Neutrophil (primary cell): ENCODE results near the gene ERBB3.

Experiments used
- H3K27ac ChIP-seq: fragments of 200-600 bp; sonication (generic); 2 replicates; pipeline ENCODE4 v1.5.1; 2016; ENCODE audit warnings: mild to moderate bottlenecking, moderate library complexity
- H3K27me3 ChIP-seq: fragments of 200-600 bp; sonication (generic); 2 replicates; pipeline ENCODE4 v1.6.0; 2016; ENCODE audit warnings: mild to moderate bottlenecking
- H3K36me3 ChIP-seq: fragments of 200-600 bp; sonication (generic); 2 replicates; pipeline ENCODE4 v1.5.1; 2017
- H3K4me1 ChIP-seq, 2 experiments: fragments of 200-600 bp in 1 of 2; sonication (generic) in 1 of 2; 1 replicate in 1 of 2; 2 replicates in 1 of 2; pipeline versions ENCODE4 v1.5.1 to v1.6.1; 2013 to 2016; ENCODE audit warnings: low read depth in 1 of 2, low read length in 1 of 2, mild to moderate bottlenecking in 1 of 2, moderate library complexity in 1 of 2; ENCODE audit not compliant: control insufficient read depth in 1 of 2, insufficient read depth in 1 of 2
- H3K4me3 ChIP-seq, 2 experiments: fragments of 200-600 bp in 1 of 2; sonication (generic) in 1 of 2; 1 replicate in 1 of 2; 2 replicates in 1 of 2; pipeline ENCODE4 v1.5.1; 2013 to 2016; ENCODE audit warnings: low read depth in 1 of 2, low read length in 1 of 2, mild to moderate bottlenecking in 1 of 2, moderate library complexity in 1 of 2
- H3K9me3 ChIP-seq: fragments of 200-600 bp; sonication (generic); 2 replicates; pipeline ENCODE4 v1.5.1; 2016
- CTCF ChIP-seq: fragments of 200-600 bp; sonication (generic); IDR thresholded peaks from 2 replicates; pipeline ENCODE4 v1.5.1; 2016; ENCODE audit warnings: antibody characterized with exemption

The ERBB3 gene

DNA sequence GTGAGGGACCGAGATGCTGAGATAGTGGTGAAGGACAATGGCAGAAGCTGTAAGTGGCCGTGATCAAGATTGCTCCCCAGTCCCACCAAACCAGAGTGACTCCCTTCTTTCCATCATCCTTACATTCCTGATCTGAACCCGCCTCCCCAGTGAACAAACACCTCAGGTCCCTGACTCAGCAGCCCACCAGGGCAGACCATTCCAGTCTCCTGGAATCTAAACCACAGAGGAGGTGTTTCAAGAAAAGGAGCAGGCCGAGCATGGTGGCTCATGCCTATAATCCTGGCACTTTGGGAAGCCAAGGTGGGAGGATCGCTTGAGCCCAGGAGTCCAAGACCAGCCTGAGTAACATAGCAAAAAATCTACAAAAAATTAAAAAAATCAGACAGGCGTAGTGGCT, 6.6 kb downstream of the ERBB3 start:
- Histone ChIP-seq H3K27me3 (peaks cover 32% of the 10 kb centered on the region), H3K27ac (no peak overlapping the region), H3K4me3 (no peak overlapping the region), H3K9me3 (no peaks in the 10 kb centered on the region), H3K36me3 (no peaks in the 10 kb centered on the region), H3K4me1 (no peaks in the 10 kb centered on the region)
- TF ChIP-seq CTCF: no peak

DNA sequence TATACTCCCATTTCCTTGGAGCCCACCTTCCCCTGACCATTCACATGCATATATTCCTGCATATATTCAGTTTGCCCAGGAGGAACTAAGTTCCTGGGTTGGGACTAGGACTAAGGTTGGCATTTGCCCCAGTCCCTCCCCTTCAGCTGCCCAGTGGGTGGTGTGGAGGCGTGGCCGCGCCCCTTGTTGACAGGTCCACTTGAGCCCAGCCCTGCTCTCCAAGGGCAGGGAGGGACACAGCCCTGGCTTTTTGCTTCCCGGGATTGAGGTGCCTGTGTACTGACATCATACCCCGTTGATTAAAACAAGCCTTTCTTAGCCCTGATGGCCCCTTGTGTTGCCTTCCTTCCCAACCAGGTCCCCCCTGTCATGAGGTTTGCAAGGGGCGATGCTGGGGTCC, 7.3 kb downstream of the ERBB3 start:
- Histone ChIP-seq H3K27me3 (peaks cover 26% of the 10 kb centered on the region), H3K36me3 (no peaks in the 10 kb centered on the region), H3K9me3 (no peaks in the 10 kb centered on the region), H3K4me3 (no peak overlapping the region), H3K27ac (no peak overlapping the region), H3K4me1 (no peaks in the 10 kb centered on the region)
- no peak for TF ChIP-seq CTCF

- H3K9me3 ChIP-seq: no peaks in the 10 kb centered on the region
- H3K4me3 ChIP-seq: no peak overlapping the region
- H3K27ac ChIP-seq: no peak overlapping the region
- H3K27me3 ChIP-seq: peaks cover 38% of the 10 kb centered on the region
- TF ChIP-seq CTCF: no peak
- no peaks in the 10 kb centered on the region for H3K4me1 ChIP-seq
- H3K36me3 ChIP-seq: no peaks in the 10 kb centered on the region
Observed at GRCh38 chr12:56097738-56098137, 17.8 kb downstream of the ERBB3 start.

DNA sequence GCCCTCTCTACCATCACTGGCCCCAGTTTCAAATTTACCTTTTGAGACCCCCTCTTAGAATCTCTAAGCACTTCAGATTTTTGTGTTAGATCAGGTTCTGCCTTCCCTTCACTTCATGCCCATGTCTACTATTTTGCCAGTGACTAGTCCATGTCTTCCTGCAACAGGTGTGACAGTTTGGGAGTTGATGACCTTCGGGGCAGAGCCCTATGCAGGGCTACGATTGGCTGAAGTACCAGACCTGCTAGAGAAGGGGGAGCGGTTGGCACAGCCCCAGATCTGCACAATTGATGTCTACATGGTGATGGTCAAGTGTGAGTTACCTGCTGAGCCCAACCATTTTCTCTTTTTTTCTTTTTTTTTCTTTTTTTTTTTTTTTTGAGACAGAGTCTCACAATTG, 18.6 kb downstream of the ERBB3 start:
- Histone ChIP-seq H3K4me1 (peaks cover 2 to 4% of the 10 kb centered on the region in 2 experiments), H3K36me3 (no peaks in the 10 kb centered on the region), H3K4me3 (no peak overlapping the region), H3K27me3 (peaks cover 29% of the 10 kb centered on the region), H3K9me3 (no peaks in the 10 kb centered on the region), H3K27ac (no peak overlapping the region)
- no peak for TF ChIP-seq CTCF

DNA sequence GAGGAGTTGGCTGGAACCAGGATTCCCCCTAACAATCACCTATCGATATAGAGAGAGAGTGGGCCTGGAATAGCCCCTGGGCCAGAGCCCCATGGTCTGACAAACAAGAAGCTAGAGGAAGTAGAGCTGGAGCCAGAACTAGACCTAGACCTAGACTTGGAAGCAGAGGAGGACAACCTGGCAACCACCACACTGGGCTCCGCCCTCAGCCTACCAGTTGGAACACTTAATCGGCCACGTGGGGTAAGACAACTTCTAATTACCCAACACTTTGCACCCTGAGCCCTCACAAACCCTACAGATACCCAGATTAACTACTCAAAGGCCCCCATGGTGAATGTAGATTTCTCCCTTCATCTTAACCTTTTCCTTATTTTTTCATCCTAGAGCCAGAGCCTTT, 19.8 kb downstream of the ERBB3 start:
- H3K36me3 ChIP-seq: no peaks in the 10 kb centered on the region
- H3K4me1 ChIP-seq: peaks cover 6 to 8% of the 10 kb centered on the region in 2 experiments
- H3K27ac ChIP-seq: no peak overlapping the region
- TF ChIP-seq CTCF: no peak
- H3K9me3 ChIP-seq: no peaks in the 10 kb centered on the region
- no peak overlapping the region for H3K4me3 ChIP-seq
- H3K27me3 ChIP-seq: peaks cover 29% of the 10 kb centered on the region

DNA sequence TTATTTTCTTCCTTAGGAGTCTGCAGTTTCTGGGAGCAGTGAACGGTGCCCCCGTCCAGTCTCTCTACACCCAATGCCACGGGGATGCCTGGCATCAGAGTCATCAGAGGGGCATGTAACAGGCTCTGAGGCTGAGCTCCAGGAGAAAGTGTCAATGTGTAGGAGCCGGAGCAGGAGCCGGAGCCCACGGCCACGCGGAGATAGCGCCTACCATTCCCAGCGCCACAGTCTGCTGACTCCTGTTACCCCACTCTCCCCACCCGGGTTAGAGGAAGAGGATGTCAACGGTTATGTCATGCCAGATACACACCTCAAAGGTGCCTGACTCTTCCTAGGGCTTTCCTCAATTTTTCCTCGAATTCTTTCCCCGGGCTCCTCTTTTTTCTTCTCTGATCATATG, 21.1 kb downstream of the ERBB3 start:
- Histone ChIP-seq H3K4me3 (no peak overlapping the region), H3K27me3 (peaks cover 19% of the 10 kb centered on the region), H3K36me3 (no peaks in the 10 kb centered on the region), H3K27ac (no peak overlapping the region), H3K9me3 (no peaks in the 10 kb centered on the region), H3K4me1 (peaks cover 16 to 21% of the 10 kb centered on the region in 2 experiments)
- no peak for TF ChIP-seq CTCF
